Right renal cortex interstitium (tissue), 3 donors: ENCODE results near the gene TMEM231. TPM values are rescaled to one million over a fixed set of nuclear protein-coding genes. Genes with fewer than 3 reads are reported as not detected.
"Not testable (repeated sequence)": the region's sequence is repeated elsewhere in the genome, so short reads cannot be mapped to it uniquely, and the experiment has no call there.

Experiments
- DNase-seq, 3 donors: peaks; one replicate each; pipeline ENCODE4 v3.0.0-alpha.2; 2013; ENCODE audit warnings: low read depth in 3 of 3, low spot score in 2 of 3
- polyA plus RNA-seq, 3 donors: library from polyadenylated mRNA; unstranded; fragments of 120-200 nt; gene quantifications; one replicate each; pipeline ENCODE4 v1.2.1, GENCODE V29; 2013; ENCODE audit not compliant: insufficient read length in 3 of 3

Gene TMEM231
- polyA plus RNA-seq, 3 donors = 18.4 to 20.5 (median 19.4) TPM

- DNase-seq = no peak
These were observed 21.4 kb downstream of the TMEM231 start for GRCh38 chr16:75534560-75535205.

- DNase-seq = no peak
These were observed 23.3 kb downstream of the TMEM231 start for GRCh38 chr16:75532791-75533190.

- no peak for DNase-seq
These were observed 23.8 kb downstream of the TMEM231 start for GRCh38 chr16:75532142-75532765.

- no peak for DNase-seq
These were observed 26.1 kb downstream of the TMEM231 start for GRCh38 chr16:75529959-75530358.

GRCh38 chr16:75529056-75529905 lies 26.8 kb downstream of the TMEM231 start:
- no peak for DNase-seq

- DNase-seq = no peak
These were observed 28.2 kb downstream of the TMEM231 start for GRCh38 chr16:75527825-75528299.

- no peak for DNase-seq
These were observed 29.8 kb downstream of the TMEM231 start for GRCh38 chr16:75526032-75526790.

- no peak for DNase-seq
These were observed 36.9 kb downstream of the TMEM231 start for GRCh38 chr16:75519175-75519574.

GRCh38 chr16:75516189-75516966 lies 39.7 kb downstream of the TMEM231 start:
- DNase-seq = not testable (repeated sequence)

GRCh38 chr16:75514296-75514695 lies 41.8 kb downstream of the TMEM231 start:
- DNase-seq = no peak

GRCh38 chr16:75506574-75506973 lies 49.5 kb downstream of the TMEM231 start:
- DNase-seq = no peak

- DNase-seq = no peak
These were observed 49.9 kb downstream of the TMEM231 start for GRCh38 chr16:75506107-75506506.

- no peak for DNase-seq
These were observed 52.3 kb downstream of the TMEM231 start for GRCh38 chr16:75503801-75504200.

- DNase-seq = no peak
These were observed 53.0 kb downstream of the TMEM231 start for GRCh38 chr16:75502916-75503605.

- not testable (repeated sequence) for DNase-seq
These were observed 54.2 kb downstream of the TMEM231 start for GRCh38 chr16:75501820-75502219.

GRCh38 chr16:75501359-75501758 lies 54.7 kb downstream of the TMEM231 start:
- DNase-seq = no peak

GRCh38 chr16:75498605-75499322 lies 57.3 kb downstream of the TMEM231 start:
- not testable (repeated sequence) for DNase-seq

GRCh38 chr16:75497558-75497957 lies 58.5 kb downstream of the TMEM231 start:
- DNase-seq = no peak
